ENCODE data around the gene ITPR1. TPM values are rescaled to one million over a fixed set of nuclear protein-coding genes. Genes with fewer than 3 reads are reported as not detected.
A peak's percentile ranks its signal among the peaks of the same experiment; 100 is the strongest.

The ITPR1 gene
- total RNA-seq, 1 experiment from 2014 or later: 3.6 TPM

DNA sequence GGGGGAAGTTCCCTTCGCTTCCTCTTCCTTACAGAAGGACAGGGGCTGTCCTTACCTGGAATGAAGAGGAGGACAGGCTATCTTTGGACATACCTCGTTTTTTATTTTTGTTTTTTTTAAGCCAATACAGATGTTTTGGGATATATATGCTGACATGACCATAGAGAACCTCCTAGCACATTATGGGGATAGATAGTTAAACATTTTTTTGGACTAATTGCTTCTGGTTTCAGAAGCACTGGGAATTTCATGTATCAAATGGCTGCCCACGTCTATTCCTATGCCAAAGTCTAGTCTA, 247.9 kb downstream of the ITPR1 start:
- no peak for DNase-seq (ENCODE audit: low spot score)

GRCh38 chr3:4741404-4742307, 248.5 kb downstream of the ITPR1 start:
- peak; percentile 63 for DNase-seq (ENCODE audit: low spot score)

DNA sequence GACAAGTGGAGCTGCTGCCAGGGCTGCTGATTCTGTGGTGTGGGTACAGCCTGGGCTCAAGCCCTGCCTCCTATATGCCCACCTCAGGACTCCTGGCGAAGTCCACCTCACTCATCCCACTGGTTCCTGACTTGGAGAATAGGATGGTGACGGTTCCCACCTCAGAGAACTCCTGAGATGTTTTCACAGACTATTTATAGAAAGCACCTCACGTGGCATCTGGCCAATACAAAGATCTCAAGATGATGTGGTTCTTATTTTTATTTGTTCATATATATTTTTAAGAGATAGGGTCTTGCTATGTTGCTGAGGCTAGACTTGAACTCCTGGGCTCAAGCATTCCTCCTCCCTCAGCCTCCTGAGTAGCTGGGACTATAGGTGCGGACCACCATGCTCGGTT, 249.2 kb downstream of the ITPR1 start:
- no peak for DNase-seq (ENCODE audit: low spot score)

DNA sequence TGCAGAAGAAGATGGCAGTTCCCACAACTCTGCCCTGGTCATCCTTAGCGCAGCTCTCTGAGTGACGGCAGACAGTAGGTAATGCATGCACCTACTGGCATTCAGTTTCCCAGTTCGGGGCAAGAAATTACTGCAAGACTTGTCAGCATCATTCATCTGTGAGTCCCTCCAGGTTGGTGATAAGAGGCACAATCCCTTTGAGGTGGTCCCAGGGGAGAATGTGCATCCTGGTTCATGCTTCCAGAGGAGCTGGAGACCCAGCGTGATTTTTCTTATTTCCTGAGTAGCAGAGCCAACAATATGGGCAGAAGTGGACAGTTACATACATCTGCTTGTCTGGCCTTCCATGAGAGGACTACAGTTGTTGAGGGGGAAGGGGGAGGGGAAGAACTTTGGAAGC, 250.2 kb downstream of the ITPR1 start:
- no peak for DNase-seq (ENCODE audit: low spot score)

DNA sequence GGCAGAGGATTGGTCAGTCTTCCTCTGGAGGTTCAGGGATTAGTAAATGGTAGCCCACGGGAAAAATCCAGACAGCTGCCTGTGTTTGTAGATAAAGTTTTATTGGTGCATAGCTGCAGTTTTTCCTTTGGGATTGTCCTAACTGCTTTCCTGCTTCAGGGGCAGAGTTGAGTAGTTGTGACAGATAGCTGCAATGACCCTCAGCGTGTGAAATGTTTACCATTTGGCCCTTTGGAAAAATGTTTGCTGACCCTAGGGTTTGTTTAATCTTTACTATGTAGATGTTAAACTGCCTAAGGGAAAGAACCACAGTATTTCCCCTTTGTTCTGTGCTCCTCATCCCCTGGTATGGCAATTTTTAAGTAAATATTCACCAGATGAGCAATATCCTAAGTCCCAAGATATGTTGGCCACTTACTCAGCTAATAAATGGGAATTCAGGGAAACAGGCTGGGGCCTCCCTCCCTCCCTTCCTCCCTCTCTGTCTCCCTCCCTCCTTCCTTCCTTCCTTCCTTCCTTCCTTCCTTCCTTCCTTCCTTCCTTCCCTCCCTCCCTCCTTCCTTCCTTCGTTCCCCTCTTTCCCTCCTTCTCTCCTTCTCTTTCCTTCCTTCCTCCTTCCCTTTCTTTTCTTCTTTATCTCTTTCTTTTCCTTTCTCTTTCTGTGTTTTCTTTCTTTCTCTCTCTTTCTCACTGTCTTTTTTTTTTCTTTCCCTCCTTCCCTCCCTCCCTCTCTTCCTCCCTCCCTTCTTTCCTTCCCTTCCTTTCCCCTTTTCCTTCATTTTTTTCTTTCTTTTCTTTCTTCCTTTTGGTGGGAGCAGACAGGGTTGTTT, 251.5 kb downstream of the ITPR1 start:
- DNase-seq (ENCODE audit: low spot score): no peak

GRCh38 chr3:4745235-4745610, 252.1 kb downstream of the ITPR1 start:
- no peak for DNase-seq (ENCODE audit: low spot score)

DNA sequence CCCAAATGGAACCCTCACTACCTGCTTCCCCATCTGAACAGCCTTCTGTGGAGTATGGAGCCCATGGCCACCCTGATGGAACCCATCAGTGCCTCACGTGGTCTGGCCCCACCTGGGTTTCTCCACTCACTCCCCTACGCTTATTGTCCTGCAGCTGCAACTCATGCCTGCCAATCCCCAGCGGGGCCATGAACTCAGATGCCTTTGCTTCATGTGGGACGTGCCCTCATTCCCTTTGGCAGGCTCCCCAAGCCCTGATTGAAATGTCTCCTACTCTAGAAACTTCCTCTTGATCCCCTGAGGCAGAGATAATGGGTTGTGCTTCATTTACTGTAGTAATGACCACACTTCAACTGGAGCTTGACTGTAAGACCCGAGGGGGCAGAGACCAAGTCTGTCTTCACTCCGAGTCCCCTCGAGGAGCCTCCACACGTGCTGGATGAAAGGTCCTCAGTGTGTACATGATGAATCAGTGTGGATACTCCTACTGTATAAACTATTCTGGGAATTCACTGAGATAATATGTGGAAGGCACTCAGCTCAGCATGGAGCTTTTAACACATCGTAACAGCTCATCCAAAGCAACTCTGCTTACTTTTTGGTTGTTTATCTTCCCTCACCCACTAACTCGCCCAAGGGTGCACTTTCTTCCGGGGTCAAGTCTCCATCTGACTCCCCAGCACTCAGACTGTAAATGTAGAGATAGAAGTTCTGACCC, 253.3 kb downstream of the ITPR1 start:
- no peak for DNase-seq (ENCODE audit: low spot score)

DNA sequence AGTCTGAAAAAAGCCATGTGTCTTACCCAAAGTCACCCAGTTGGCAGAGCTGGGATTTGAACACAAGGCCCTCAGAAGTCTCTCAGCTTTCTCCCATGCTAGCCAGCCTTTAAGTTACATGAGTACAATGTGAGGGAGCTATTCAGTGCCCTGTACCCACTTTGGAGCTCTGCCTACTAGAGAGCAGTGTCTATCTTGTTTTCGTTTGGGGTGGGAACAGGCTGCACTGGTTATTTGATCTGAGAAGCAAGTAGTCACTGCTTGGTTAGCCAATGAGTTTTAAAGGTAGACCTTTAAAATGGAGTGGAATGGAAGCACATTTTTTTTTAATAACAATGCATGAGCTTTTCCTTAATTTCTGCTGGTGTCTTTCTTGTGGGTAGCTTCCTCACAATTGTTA, 255.0 kb downstream of the ITPR1 start:
- no peak for DNase-seq (ENCODE audit: low spot score)

- DNase-seq (ENCODE audit: low spot score): no peak
These were observed 255.7 kb downstream of the ITPR1 start for GRCh38 chr3:4748701-4749378.

DNA sequence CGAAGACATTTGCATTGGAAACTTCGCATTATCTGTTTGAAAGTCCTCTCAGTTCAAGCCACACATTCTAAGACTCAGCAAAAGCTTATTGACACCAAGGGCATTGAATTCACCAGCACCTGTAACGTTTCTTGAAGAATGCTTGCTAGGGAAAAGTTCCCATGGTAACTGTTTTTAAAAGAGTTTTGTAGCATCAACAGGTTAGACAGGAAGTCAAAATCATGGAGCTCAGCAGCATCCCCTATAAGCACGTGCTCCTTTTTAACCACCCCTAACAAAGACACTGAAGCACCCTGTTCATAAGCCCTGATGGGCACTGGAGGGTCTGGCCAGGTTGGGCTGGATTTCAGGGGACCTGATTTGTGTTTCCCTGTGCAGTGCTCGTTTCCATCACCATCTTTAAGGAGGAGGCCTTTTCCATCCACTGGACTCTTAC, 256.4 kb downstream of the ITPR1 start:
- no peak for DNase-seq (ENCODE audit: low spot score)

GRCh38 chr3:4750306-4750968, 257.3 kb downstream of the ITPR1 start:
- no peak for DNase-seq (ENCODE audit: low spot score)

DNA sequence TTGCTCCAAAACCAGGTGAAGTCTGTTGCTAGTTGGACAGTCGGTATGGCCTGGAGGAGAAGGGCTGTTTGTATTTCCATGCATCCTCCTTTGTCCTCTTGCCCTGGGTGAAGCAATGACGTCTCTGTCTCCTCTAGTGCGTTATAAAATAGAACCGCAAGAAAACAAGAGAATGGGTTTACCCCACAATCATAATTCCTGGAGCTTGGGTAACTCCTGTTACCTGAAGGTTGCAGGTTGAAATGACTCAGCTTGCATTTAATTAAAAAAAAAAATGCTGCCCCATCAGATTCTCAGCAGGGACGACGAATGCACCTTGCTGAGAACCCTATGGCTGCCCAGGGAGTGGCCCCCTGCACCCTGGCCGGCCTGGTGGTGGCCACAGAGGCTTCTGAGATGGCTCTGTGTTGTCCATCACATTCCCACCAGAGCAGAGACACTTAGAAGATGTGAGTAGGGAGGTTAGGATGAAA, 257.9 kb downstream of the ITPR1 start:
- DNase-seq (ENCODE audit: low spot score): no peak

GRCh38 chr3:4751502-4752101, 258.5 kb downstream of the ITPR1 start:
- DNase-seq (ENCODE audit: low spot score): no peak

DNA sequence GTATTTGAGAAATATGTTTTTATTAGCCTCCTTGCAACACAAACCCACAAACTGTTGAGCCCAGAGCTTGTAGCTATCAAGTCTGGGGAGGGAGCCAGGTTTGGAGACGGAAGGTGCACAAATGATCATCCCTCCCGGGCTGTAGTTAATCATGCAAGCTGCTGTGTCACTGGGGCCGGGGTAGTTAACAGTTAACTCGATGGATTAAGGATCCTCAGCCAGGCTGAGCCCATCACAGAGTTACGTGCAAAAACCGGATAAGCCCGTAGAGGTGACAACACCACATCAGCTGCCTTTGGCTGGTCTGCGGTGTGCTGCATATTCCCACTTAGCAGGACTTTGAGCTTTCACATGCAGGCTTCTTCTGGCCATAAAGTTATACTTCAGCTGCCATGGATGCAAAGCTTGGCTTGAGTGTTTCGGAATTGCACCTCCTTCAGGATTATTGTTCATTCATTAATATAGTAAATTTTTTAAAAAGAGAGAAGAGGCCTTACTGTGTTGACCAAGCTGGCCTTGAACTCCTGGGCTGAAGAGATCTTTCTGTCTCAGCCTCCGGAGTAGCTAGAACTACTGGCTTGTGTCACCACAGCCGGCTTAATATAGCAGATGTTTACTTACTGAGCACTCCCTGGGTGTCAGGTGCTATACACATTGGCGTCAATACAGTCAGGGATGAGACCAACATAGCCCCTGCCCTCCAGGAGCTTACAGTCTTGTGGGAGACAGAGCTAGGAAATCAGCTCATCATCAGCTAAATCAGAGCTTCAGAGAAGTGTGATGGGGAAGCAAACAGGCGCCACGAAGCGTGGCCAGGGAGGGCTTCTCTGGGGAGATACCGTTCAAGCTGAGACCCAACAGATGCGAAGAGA, 259.3 kb downstream of the ITPR1 start:
- DNase-seq (ENCODE audit: low spot score): peak; percentile 43

DNA sequence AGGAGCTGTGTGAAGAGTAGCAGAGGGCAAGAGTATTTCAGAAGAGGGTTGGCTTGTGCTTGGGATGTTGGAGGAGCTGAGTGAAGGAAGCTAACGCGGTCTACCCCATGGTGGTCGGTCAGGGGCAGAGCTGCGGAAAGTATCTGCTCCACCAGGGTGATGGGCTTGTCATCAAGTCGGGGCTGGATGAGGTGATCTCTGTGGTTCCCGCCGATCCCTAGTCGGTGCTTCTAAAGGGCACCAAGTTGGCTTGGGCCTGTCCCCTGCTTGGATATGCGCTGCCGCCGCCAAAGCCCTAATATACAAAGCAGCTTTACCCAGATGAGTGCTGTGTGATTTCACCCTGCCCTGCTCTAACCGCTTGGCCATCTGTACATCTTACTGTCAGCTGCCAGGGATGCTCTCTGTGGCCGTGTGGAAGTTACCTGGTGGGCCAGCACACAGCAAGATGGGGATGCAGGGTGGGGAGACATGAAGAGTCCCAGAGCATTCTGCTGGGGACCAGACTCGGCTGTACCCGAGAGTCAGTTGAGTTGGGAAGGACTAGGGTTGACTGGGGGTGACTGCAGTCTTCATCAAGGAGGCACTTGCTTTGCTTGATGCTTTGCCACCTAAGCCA, 260.0 kb downstream of the ITPR1 start:
- DNase-seq (ENCODE audit: low spot score): no peak

- no peak for DNase-seq (ENCODE audit: low spot score)
These were observed 261.3 kb downstream of the ITPR1 start for GRCh38 chr3:4754180-4755086.

GRCh38 chr3:4755566-4755965, 262.4 kb downstream of the ITPR1 start:
- no peak for DNase-seq (ENCODE audit: low spot score)

All from HT-29 (cell line).